H1 (cell line): Measurements from ENCODE around the gene PPP2R3B. TPM values are rescaled to one million over a fixed set of nuclear protein-coding genes. Genes with fewer than 3 reads are reported as not detected.
A peak's percentile ranks its signal among the peaks of the same experiment; 100 is the strongest.

Experiments used
- CTCF ChIA-PET: fragments of 300-600 bp; sonication (Branson Sonifier 250); formaldehyde crosslinking; loops from one replicate; lab custom pipeline; 2021; ENCODE audit not compliant: partially characterized antibody; lab: Charles Lee
- POLR2A ChIA-PET: fragments of 300-600 bp; sonication (Branson Sonifier 250); formaldehyde crosslinking; loops from one replicate; lab custom pipeline; 2021; ENCODE audit warnings: inconsistent platforms; ENCODE audit not compliant: partially characterized antibody; lab: Charles Lee
- DNase-seq, 2 experiments: peaks; one replicate each; pipeline versions ENCODE4 v3.0.0 to v3.0.0-alpha.2; 2010 to 2022; ENCODE audit warnings: low spot score in 2 of 2, low read depth in 1 of 2, mixed read lengths in 1 of 2
- FAIRE-seq: peaks from 2 replicates; lab custom pipeline; 2011; peaks lifted over from hg19 to GRCh38; lab: Jason Lieb, UNC
- H2AFZ ChIP-seq: 2 replicates; pipeline ENCODE4 v1.8.1; 2012; ENCODE audit warnings: low read length, inconsistent platforms
- H2AK5ac ChIP-seq: 2 replicates; pipeline ENCODE4 v1.6.1; 2013; ENCODE audit warnings: low read depth, low read length
- H2BK120ac ChIP-seq: replicated peaks from 2 replicates; pipeline ENCODE3; 2013; ENCODE audit warnings: low read depth, low read length, inconsistent platforms
- H2BK12ac ChIP-seq: 2 replicates; pipeline ENCODE4 v1.6.1; 2013; ENCODE audit warnings: low read depth, low read length
- H2BK15ac ChIP-seq: 2 replicates; pipeline ENCODE4 v1.6.1; 2013; ENCODE audit warnings: low read length
- H2BK20ac ChIP-seq: 2 replicates; pipeline ENCODE4 v1.6.1; 2013; ENCODE audit warnings: low read length
- H2BK5ac ChIP-seq: 2 replicates; pipeline ENCODE4 v1.6.1; 2013; ENCODE audit warnings: low read depth, low read length
- H3K14ac ChIP-seq: 2 replicates; pipeline ENCODE4 v1.6.1; 2013; ENCODE audit warnings: inconsistent platforms; ENCODE audit not compliant: insufficient read length
- H3K18ac ChIP-seq: 2 replicates; pipeline ENCODE4 v1.6.1; 2013; ENCODE audit warnings: low read length; ENCODE audit errors: extremely low read depth
- H3K23ac ChIP-seq: 2 replicates; pipeline ENCODE4 v1.6.1; 2013; ENCODE audit warnings: inconsistent platforms; ENCODE audit not compliant: insufficient read length
- H3K23me2 ChIP-seq: 2 replicates; pipeline ENCODE4 v1.6.1; 2013; ENCODE audit warnings: low read depth, low read length
- H3K27ac ChIP-seq: 2 replicates; pipeline ENCODE4 v1.6.1; 2011; ENCODE audit warnings: low read depth, low read length, inconsistent platforms
- H3K27me3 ChIP-seq, 4 experiments: replicated peaks in 1 of 4; 1 replicate in 1 of 4; 2 replicates in 3 of 4; pipeline versions ENCODE4 v1.6.1 to v1.8.1; 2011 to 2013; ENCODE audit warnings: low read length in 3 of 4, mild to moderate bottlenecking in 3 of 4, inconsistent platforms in 2 of 4, mixed read lengths in 2 of 4, moderate library complexity in 1 of 4; ENCODE audit not compliant: control insufficient read depth in 3 of 4, insufficient read depth in 3 of 4; ENCODE audit errors: extremely low read depth in 1 of 4
- H3K36me3 ChIP-seq, 4 experiments: 2 replicates each; pipeline versions ENCODE4 v1.6.1 to v1.8.1; 2011 to 2013; ENCODE audit warnings: mild to moderate bottlenecking in 4 of 4, low read length in 3 of 4, moderate library complexity in 2 of 4, control low read depth in 1 of 4, inconsistent platforms in 1 of 4; ENCODE audit not compliant: insufficient read depth in 4 of 4, control insufficient read depth in 2 of 4
- H3K4ac ChIP-seq: replicated peaks from 2 replicates; pipeline ENCODE3; 2013; ENCODE audit warnings: low read length, low read depth, mixed read lengths, inconsistent platforms; ENCODE audit not compliant: insufficient read length
- H3K4me1 ChIP-seq, 4 experiments: replicated peaks in 1 of 4; 1 replicate in 1 of 4; 2 replicates in 3 of 4; pipeline versions ENCODE4 v1.6.1 to v1.8.1; 2011 to 2013; ENCODE audit warnings: low read length in 3 of 4, inconsistent platforms in 2 of 4, mixed read lengths in 1 of 4; ENCODE audit not compliant: insufficient read depth in 4 of 4, control insufficient read depth in 3 of 4
- H3K4me2 ChIP-seq, 2 experiments: 2 replicates each; pipeline versions ENCODE4 v1.6.1 to v1.8.1; 2011 to 2013; ENCODE audit warnings: low read depth in 2 of 2, low read length in 2 of 2, control low read depth in 1 of 2, inconsistent platforms in 1 of 2, mild to moderate bottlenecking in 1 of 2; ENCODE audit not compliant: insufficient read depth in 1 of 2
- H3K4me3 ChIP-seq, 4 experiments: fragments of 200-600, 300-600 bp in 1 of 4; sonication (generic), shearing (Covaris generic), sonication (Bioruptor Twin) in 1 of 4; 2 replicates each; pipeline versions ENCODE4 v1.5.1 to v1.8.1; 2011 to 2016; ENCODE audit warnings: low read length in 4 of 4, low read depth in 3 of 4, control low read depth in 2 of 4, inconsistent platforms in 2 of 4, mild to moderate bottlenecking in 2 of 4, mixed read lengths in 1 of 4, moderate library complexity in 1 of 4; ENCODE audit not compliant: insufficient read depth in 2 of 4; ENCODE audit errors: extremely low read depth in 1 of 4
- H3K56ac ChIP-seq: replicated peaks from 2 replicates; pipeline ENCODE3; 2013; ENCODE audit warnings: low read depth, mild to moderate bottlenecking, mixed read lengths, low read length, inconsistent platforms; ENCODE audit not compliant: insufficient read length
- H3K79me1 ChIP-seq: 2 replicates; pipeline ENCODE4 v1.6.1; 2013; ENCODE audit warnings: low read depth, low read length, control low read depth
- H3K79me2 ChIP-seq, 2 experiments: 2 replicates each; pipeline versions ENCODE4 v1.6.1 to v1.8.1; 2012 to 2013; ENCODE audit warnings: low read length in 2 of 2, mild to moderate bottlenecking in 2 of 2, inconsistent platforms in 1 of 2; ENCODE audit not compliant: insufficient read depth in 2 of 2, control insufficient read depth in 1 of 2
- H3K9ac ChIP-seq, 4 experiments: replicated peaks in 1 of 4; 1 replicate in 1 of 4; 2 replicates in 3 of 4; pipeline versions ENCODE4 v1.6.1 to v1.8.1; 2011 to 2013; ENCODE audit warnings: low read depth in 3 of 4, low read length in 3 of 4, control low read depth in 2 of 4, mild to moderate bottlenecking in 2 of 4, moderate library complexity in 2 of 4, inconsistent platforms in 1 of 4; ENCODE audit errors: extremely low read depth in 1 of 4
- H3K9me3 ChIP-seq, 2 experiments: 2 replicates each; pipeline versions ENCODE4 v1.6.1 to v1.8.1; 2012 to 2013; ENCODE audit warnings: mild to moderate bottlenecking in 2 of 2, moderate library complexity in 2 of 2, control low read depth in 1 of 2, inconsistent platforms in 1 of 2, low read depth in 1 of 2, low read length in 1 of 2, mixed read lengths in 1 of 2; ENCODE audit not compliant: insufficient read depth in 2 of 2
- H4K20me1 ChIP-seq, 2 experiments: replicated peaks in 1 of 2; 2 replicates each; pipeline versions ENCODE3 to v1.8.1; 2011 to 2013; ENCODE audit warnings: inconsistent platforms in 2 of 2, low read length in 2 of 2, mild to moderate bottlenecking in 1 of 2; ENCODE audit not compliant: insufficient read depth in 2 of 2, control insufficient read depth in 1 of 2
- H4K5ac ChIP-seq: 2 replicates; pipeline ENCODE4 v1.6.1; 2013; ENCODE audit warnings: low read length, low read depth, mixed read lengths, inconsistent platforms; ENCODE audit not compliant: insufficient read length
- H4K8ac ChIP-seq: 2 replicates; pipeline ENCODE4 v1.8.0; 2013; ENCODE audit warnings: mild to moderate bottlenecking, moderate library complexity, low read length, inconsistent platforms; ENCODE audit not compliant: insufficient read depth; ENCODE audit errors: extremely low read depth
- H4K91ac ChIP-seq: replicated peaks from 2 replicates; pipeline ENCODE3; 2013; ENCODE audit warnings: low read length, mixed read lengths, inconsistent platforms; ENCODE audit not compliant: insufficient read length
- KDM4A ChIP-seq: IDR thresholded peaks from one replicate; pipeline ENCODE4 v1.7.1; 2012; ENCODE audit warnings: low read depth, mild to moderate bottlenecking, moderate library complexity, low read length, inconsistent platforms; ENCODE audit not compliant: severe bottlenecking
- SIN3A ChIP-seq, 2 experiments: IDR thresholded peaks in 1 of 2; conservative IDR thresholded peaks in 1 of 2; 2 replicates each; pipeline ENCODE4 v1.6.1; 2011 to 2012; ENCODE audit warnings: low read length in 2 of 2, improper control_type of control experiment in 1 of 2, low read depth in 1 of 2, mild to moderate bottlenecking in 1 of 2
- WGBS, 2 experiments: shearing (Covaris generic) in 1 of 2; methylation state at CpG; one replicate each; pipeline versions ENCODE4 v1.1.6 to v1.1.7; 2013 to 2015; ENCODE audit warnings: low lambda C conversion rate in 2 of 2, mixed read lengths in 2 of 2, inconsistent platforms in 1 of 2, low coverage in 1 of 2, missing lambda C conversion rate in 1 of 2; ENCODE audit not compliant: insufficient replicate concordance in 2 of 2, insufficient coverage in 1 of 2, insufficient read length in 1 of 2; ENCODE audit errors: extremely low coverage in 1 of 2, missing lambda C conversion rate in 1 of 2; 5-methylcytosine and 5-hydroxymethylcytosine counted together
- polyA plus RNA-seq, 7 experiments: library from polyadenylated mRNA; depleted of rRNA in 3 of 7; stranded (reverse) in 5 of 7; unstranded in 2 of 7; fragments of >200 nt in 5 of 7; fragments of 200-250 nt in 2 of 7; gene quantifications; 1 replicate in 5 of 7; 2 replicates in 1 of 7; 4 replicates in 1 of 7; pipeline versions ENCODE4 v1.2.1 to v1.2.3, GENCODE V29; 2011 to 2013; ENCODE audit warnings: missing spikeins in 2 of 7, mixed read lengths in 2 of 7
- total RNA-seq: library from RNA; stranded (reverse); fragmentation: NEBNext Ultra II Directional; extraction: Animal tissue kit (Norgen Biotek cat#: 25700); gene quantifications from 2 replicates; pipeline ENCODE4 v1.2.1, GENCODE V29; 2021

PPP2R3B gene
- total and polyA plus RNA-seq, 2 of the 8 experiments (the other 6 are each of a cell fraction or from before 2014, with no cell fraction given): 47.6 to 86.7 TPM

DNA sequence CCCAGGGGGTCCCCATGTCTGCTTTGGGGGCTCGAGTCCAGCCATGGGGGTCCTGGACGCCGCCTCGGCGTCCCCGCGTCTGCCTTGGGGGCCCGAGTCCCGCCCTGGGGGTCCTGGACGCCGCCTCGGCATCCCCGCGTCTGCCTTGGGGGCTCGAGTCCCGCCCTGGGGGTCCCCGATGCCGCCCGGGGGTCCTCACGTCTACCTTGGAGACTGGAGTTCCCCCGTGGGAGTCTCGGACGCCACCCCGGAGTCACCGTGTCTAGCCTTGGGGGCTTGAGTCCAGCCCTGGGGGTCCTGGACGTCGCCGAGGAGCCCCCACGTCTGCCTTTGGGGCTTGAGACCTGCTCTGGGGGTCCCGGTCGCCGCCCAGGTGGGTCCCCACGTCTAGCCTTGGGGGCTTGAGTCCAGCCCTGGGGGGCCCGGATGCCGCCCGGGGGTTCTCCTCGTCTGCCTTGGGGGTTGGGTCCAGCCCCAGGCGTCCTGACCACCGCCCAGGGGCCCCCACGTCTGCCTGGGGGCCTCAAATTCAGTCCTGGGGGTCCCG is 67.1 kb downstream of the PPP2R3B start:
- H3K27me3 ChIP-seq: no peaks in the 10 kb centered on the region
- H3K23ac ChIP-seq: no peak overlapping the region
- peak overlapping the region; percentile 69 for H3K56ac ChIP-seq
- H3K9me3 ChIP-seq: no peaks in the 10 kb centered on the region
- H2BK120ac ChIP-seq: no peak overlapping the region
- peak overlapping the region in 3 of 4 experiments; percentile 62 to 94 (median 73); a peak in 5 of 7 replicates for H3K9ac ChIP-seq
- H3K79me2 ChIP-seq: peaks cover 0 to 9% of the 10 kb centered on the region in 2 experiments; a peak in 1 of 4 replicates
- FAIRE-seq: no peak
- H3K4me2 ChIP-seq: peak overlapping the region; percentile 65 to 95
- H3K18ac ChIP-seq: no peak overlapping the region; the same call in 1 of the 2 replicates
- peaks cover 4% of the 10 kb centered on the region for H3K79me1 ChIP-seq
- no peak overlapping the region for H2BK12ac ChIP-seq
- H3K4me3 ChIP-seq: peak overlapping the region; percentile 69 to 95 (median 76)
- 3% methylated on average over 36 of the region's 41 CpGs; no CpG with 5 or more reads in 1 of the 2 experiments for WGBS, 2 experiments
- H3K27ac ChIP-seq: peak overlapping the region; percentile 53; the same call in 1 of the 2 replicates
- no peak overlapping the region for H4K5ac ChIP-seq
- H3K36me3 ChIP-seq: peaks cover 3 to 8% (median 5%) of the 10 kb centered on the region in 4 experiments; a peak in 5 of 8 replicates
- DNase-seq: no peak
- no peak overlapping the region for H2BK20ac ChIP-seq
- TF ChIP-seq SIN3A (conservative IDR thresholded peaks at IDR 0.05 in 1 of 2, IDR thresholded peaks at IDR 0.05 in 1 of 2; ENCODE audit: low read depth in 1 of 2, low read length in 2 of 2) (no peak), KDM4A (peak; percentile 6)
- peaks cover 0 to 6% (median 3%) of the 10 kb centered on the region in 4 experiments; a peak in 3 of 7 replicates for H3K4me1 ChIP-seq
- no peak overlapping the region for H4K91ac ChIP-seq
- H3K4ac ChIP-seq: no peak overlapping the region
- no peak overlapping the region for H4K8ac ChIP-seq
- ChIA-PET POLR2A (no interaction called here), CTCF (no interaction called here)
- H2AFZ ChIP-seq: no peak overlapping the region
- H3K23me2 ChIP-seq: peaks cover 10% of the 10 kb centered on the region; the same call in 1 of the 2 replicates
- H2BK5ac ChIP-seq: no peak overlapping the region; the same call in 1 of the 2 replicates
- no peak overlapping the region for H3K14ac ChIP-seq
- no peak overlapping the region for H2AK5ac ChIP-seq
- H2BK15ac ChIP-seq: no peak overlapping the region
- peaks cover 0 to 6% of the 10 kb centered on the region in 2 experiments for H4K20me1 ChIP-seq
